Coronary artery (tissue), 2 donors: Measurements from ENCODE around the gene PCNT.

Experiments used
- DNase-seq: peaks from one replicate; pipeline ENCODE4 v3.0.0-alpha.2; 2017; ENCODE audit warnings: low spot score
- H3K27ac ChIP-seq, 2 donors: fragments of 200-600 bp; sonication (generic); one replicate each; pipeline ENCODE4 v1.5.1; 2016 to 2019
- H3K4me3 ChIP-seq: fragments of 200-600 bp; sonication (generic); 2 replicates; pipeline ENCODE4 v1.5.1; 2016; ENCODE audit warnings: mild to moderate bottlenecking, moderate library complexity
- TF ChIP-seq, protein P1 (sequence below): fragments of 200-600 bp; sonication (generic); IDR thresholded peaks from one replicate; pipeline ENCODE4 v1.5.1; 2019; ENCODE audit warnings: antibody characterized with exemption

The PCNT gene

GRCh38 chr21:46357684-46358425 lies 33.9 kb downstream of the PCNT start:
- Histone ChIP-seq H3K27ac (no peak overlapping the region), H3K4me3 (no peak overlapping the region)
- TF ChIP-seq, protein P1, sequence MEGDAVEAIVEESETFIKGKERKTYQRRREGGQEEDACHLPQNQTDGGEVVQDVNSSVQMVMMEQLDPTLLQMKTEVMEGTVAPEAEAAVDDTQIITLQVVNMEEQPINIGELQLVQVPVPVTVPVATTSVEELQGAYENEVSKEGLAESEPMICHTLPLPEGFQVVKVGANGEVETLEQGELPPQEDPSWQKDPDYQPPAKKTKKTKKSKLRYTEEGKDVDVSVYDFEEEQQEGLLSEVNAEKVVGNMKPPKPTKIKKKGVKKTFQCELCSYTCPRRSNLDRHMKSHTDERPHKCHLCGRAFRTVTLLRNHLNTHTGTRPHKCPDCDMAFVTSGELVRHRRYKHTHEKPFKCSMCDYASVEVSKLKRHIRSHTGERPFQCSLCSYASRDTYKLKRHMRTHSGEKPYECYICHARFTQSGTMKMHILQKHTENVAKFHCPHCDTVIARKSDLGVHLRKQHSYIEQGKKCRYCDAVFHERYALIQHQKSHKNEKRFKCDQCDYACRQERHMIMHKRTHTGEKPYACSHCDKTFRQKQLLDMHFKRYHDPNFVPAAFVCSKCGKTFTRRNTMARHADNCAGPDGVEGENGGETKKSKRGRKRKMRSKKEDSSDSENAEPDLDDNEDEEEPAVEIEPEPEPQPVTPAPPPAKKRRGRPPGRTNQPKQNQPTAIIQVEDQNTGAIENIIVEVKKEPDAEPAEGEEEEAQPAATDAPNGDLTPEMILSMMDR, result no peak
- no peak for DNase-seq

DNA sequence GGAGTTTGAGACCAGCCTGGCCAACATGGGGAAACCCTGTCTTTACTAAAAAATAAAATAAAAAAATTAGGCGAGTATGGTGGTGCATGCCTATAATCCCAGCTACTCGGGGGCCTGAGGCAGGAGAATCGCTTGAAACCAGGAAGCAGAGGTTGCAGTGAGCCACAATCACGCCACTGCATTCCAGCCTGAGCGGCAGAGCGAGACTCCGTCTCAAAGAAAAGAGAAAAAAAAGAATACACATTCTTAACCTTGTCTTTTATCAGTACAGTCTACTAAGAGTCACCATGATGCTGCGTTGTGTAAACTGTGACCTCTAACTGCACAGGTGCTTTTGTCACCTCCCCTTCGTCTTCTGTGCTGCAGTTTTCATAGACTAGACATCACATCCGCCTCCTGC lies 37.2 kb downstream of the PCNT start:
- TF ChIP-seq, protein P1, result no peak
- no peak for DNase-seq
- no peak overlapping the region for H3K27ac ChIP-seq

DNA sequence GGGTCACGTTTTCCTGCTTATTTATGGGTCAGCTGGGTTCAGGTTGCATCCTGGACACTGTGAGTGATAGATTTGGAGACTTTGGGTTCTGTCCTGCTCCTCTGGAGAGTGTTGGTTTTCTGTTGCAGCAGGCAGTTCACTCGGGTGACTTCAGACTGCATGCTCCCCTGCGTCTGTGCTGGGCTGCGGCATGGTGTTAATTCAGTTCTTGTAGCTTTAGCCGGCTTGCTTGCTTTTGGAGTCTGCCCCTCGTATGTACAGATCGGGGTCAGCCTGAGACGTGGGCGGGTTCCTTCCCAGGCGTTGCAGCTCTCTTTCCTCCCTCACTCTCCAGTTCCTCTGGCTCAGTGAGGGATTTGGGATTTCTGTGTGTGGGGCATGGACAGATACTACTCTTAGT lies 38.0 kb downstream of the PCNT start:
- H3K27ac ChIP-seq, result no peak overlapping the region
- no peak overlapping the region for H3K4me3 ChIP-seq
- no peak for DNase-seq
- TF ChIP-seq, protein P1, result no peak

More for the DNA sequence above, 37.2 kb downstream of the PCNT start:
- H3K4me3 ChIP-seq, result no peak overlapping the region

GRCh38 chr21:46362946-46363345 lies 39.0 kb downstream of the PCNT start:
- Histone ChIP-seq H3K4me3 (no peak overlapping the region), H3K27ac (no peak overlapping the region)
- no peak for DNase-seq

DNA sequence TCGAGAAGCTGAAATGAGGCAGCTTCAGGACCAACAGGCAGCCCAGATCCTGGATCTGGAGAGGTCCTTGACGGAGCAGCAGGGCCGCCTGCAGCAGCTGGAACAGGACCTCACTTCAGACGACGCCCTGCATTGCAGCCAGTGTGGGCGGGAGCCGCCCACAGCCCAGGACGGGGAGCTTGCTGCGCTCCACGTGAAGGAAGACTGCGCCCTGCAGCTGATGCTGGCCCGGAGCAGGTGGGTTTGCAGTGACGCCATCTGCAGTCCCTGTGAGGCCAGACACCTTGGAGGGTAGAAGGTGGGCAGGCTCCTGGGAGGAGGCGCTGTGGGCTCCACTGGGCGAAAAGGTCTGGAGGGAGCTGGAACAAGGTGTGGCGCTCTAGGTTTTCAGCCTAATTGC lies 39.7 kb downstream of the PCNT start:
- no peak overlapping the region for H3K27ac ChIP-seq
- no peak for DNase-seq
- TF ChIP-seq, protein P1, result no peak
- no peak overlapping the region for H3K4me3 ChIP-seq

More at GRCh38 chr21:46362946-46363345, 39.0 kb downstream of the PCNT start:
- TF ChIP-seq, protein P1, result no peak

GRCh38 chr21:46366091-46366490 lies 42.1 kb downstream of the PCNT start:
- no peak for DNase-seq
- no peak overlapping the region for H3K27ac ChIP-seq
- TF ChIP-seq, protein P1, result no peak

DNA sequence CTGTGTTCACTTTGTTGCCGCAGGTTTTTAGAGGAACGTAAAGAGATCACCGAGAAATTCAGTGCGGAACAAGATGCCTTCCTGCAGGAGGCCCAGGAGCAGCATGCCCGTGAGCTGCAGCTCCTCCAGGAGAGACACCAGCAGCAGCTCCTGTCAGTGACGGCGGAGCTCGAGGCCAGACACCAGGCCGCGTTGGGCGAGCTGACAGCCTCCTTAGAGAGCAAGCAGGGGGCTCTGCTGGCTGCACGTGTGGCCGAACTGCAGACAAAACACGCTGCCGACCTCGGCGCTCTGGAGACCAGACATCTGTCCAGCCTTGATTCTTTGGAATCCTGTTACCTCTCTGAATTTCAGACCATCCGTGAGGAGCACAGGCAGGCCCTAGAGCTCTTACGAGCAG lies 42.6 kb downstream of the PCNT start:
- DNase-seq, result no peak
- TF ChIP-seq, protein P1, result no peak
- Histone ChIP-seq H3K4me3 (no peak overlapping the region), H3K27ac (no peak overlapping the region)

More at GRCh38 chr21:46366091-46366490, 42.1 kb downstream of the PCNT start:
- no peak overlapping the region for H3K4me3 ChIP-seq
